Measurements from ENCODE around the gene ZBTB20. TPM values are rescaled to one million over a fixed set of nuclear protein-coding genes. Genes with fewer than 3 reads are reported as not detected.

The ZBTB20 gene
- total RNA-seq, 1 experiment from 2014 or later, result 1.6 TPM

DNA sequence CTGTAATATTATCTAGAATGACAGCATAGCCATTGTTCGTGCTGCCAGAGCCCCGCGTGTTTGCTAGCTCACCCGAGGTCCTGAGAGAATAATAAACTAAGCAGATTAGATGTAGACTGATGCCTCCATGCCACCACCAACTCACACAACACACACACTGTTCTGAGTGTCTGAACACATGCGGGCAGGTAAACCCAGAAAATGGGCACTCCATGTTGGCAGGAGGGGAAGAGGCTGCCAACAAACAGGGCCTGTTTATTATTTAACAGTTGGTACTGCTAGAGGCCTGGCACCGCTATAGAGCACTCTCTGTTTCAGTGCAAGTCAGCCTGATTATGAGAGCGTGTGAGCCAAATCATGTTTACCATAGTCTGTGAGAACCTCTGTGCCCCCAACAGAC lies 299.0 kb downstream of the ZBTB20 start:
- Histone ChIP-seq H4K20me1 (ENCODE audit: insufficient read depth, low read depth, low read length) (no peaks in the 10 kb centered on the region), H3K27ac (ENCODE audit: low read length) (no peak overlapping the region), H3K9me3 (ENCODE audit: low read length) (no peaks in the 10 kb centered on the region), H3K36me3 (ENCODE audit: insufficient read depth, low read length) (no peaks in the 10 kb centered on the region), H3K4me3 (ENCODE audit: low read length) (no peak overlapping the region), H3K79me2 (ENCODE audit: low read length) (no peaks in the 10 kb centered on the region), H3K9ac (ENCODE audit: low read length) (no peak overlapping the region), H3K4me1 (ENCODE audit: low read length) (no peaks in the 10 kb centered on the region), H3K27me3 (ENCODE audit: low read length) (no peaks in the 10 kb centered on the region), H3K4me2 (ENCODE audit: low read depth, low read length, poor library complexity, severe bottlenecking) (no peak overlapping the region), H3K9me2 (replicated peaks; ENCODE audit: insufficient read depth, low read length) (no peaks in the 10 kb centered on the region), H2AFZ (ENCODE audit: low read length) (no peak overlapping the region)
- DNase-seq, result no peak

DNA sequence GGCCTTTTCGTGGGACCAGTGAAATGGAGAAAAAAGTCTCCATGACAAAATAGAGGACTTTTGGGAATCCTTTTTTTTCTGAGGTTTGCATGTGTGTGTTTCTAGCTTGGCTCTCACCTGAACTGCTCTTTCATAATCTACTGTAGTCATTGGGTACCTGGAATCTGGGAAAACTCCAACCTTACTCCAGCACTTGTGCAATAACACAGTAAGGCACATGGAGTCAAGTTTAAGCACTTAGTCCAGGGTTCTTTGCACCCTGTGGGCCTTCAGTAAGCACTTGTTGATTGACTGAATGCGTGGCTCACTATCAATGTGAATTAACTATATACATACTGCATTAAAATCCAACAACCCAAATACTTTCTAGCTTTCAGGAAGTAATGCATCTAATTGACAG lies 299.5 kb downstream of the ZBTB20 start:
- DNase-seq, result no peak
- Histone ChIP-seq H3K79me2 (ENCODE audit: low read length) (no peaks in the 10 kb centered on the region), H3K9me3 (ENCODE audit: low read length) (no peaks in the 10 kb centered on the region), H3K4me1 (ENCODE audit: low read length) (no peaks in the 10 kb centered on the region), H3K9ac (ENCODE audit: low read length) (no peak overlapping the region), H3K4me2 (ENCODE audit: low read depth, low read length, poor library complexity, severe bottlenecking) (no peak overlapping the region), H2AFZ (ENCODE audit: low read length) (no peak overlapping the region), H3K27me3 (ENCODE audit: low read length) (no peaks in the 10 kb centered on the region), H3K4me3 (ENCODE audit: low read length) (no peak overlapping the region), H3K9me2 (replicated peaks; ENCODE audit: insufficient read depth, low read length) (no peaks in the 10 kb centered on the region), H3K27ac (ENCODE audit: low read length) (no peak overlapping the region), H3K36me3 (ENCODE audit: insufficient read depth, low read length) (no peaks in the 10 kb centered on the region), H4K20me1 (ENCODE audit: insufficient read depth, low read depth, low read length) (no peaks in the 10 kb centered on the region)

DNA sequence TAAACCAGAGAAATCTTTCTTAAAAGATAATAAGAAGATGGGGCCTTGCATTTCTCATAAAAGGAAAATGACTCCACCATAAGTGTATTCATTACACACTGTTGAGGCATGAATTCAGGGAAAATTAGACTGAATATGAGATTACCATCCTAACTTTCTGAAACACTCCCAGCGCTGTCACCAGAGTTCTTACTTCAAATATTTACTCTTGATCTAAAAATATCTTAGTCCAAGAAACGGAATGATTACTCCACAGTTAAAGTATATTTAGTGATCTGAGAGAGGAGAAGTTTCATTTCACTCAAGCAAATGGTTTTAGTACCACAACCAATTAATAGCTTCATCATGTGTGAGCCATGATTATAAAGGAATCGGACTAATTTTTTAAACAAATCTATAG lies 300.3 kb downstream of the ZBTB20 start:
- Histone ChIP-seq H3K36me3 (ENCODE audit: insufficient read depth, low read length) (no peaks in the 10 kb centered on the region), H3K27me3 (ENCODE audit: low read length) (no peaks in the 10 kb centered on the region), H3K4me3 (ENCODE audit: low read length) (no peak overlapping the region), H3K27ac (ENCODE audit: low read length) (no peak overlapping the region), H4K20me1 (ENCODE audit: insufficient read depth, low read depth, low read length) (no peaks in the 10 kb centered on the region), H3K4me1 (ENCODE audit: low read length) (no peaks in the 10 kb centered on the region), H3K9me2 (replicated peaks; ENCODE audit: insufficient read depth, low read length) (no peaks in the 10 kb centered on the region), H3K9ac (ENCODE audit: low read length) (no peak overlapping the region), H3K79me2 (ENCODE audit: low read length) (no peaks in the 10 kb centered on the region), H2AFZ (ENCODE audit: low read length) (no peak overlapping the region), H3K9me3 (ENCODE audit: low read length) (no peaks in the 10 kb centered on the region), H3K4me2 (ENCODE audit: low read depth, low read length, poor library complexity, severe bottlenecking) (no peak overlapping the region)
- no peak for DNase-seq

DNA sequence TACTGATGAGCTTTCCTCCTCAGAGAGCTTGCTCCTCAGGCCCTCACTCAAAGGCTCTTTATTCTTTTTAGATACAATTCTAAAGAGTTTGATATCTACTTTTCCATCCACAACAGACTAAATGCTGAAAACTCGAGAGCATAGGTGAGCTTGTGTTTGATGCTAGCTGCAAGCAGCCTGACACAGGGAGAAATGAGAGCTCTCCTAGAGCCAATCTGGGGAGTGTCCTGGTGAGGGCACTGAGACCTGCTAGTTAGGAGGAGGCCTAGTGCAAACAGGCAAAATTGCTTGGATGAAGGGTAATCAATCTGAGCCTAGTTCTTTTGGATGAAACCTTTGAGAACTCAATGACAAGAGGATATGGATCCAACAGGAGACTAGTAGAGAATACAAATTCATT lies 300.8 kb downstream of the ZBTB20 start:
- no peak for DNase-seq
- no peaks in the 10 kb centered on the region for H3K9me2 ChIP-seq (replicated peaks; ENCODE audit: insufficient read depth, low read length)
- no peak overlapping the region for H3K4me2 ChIP-seq (ENCODE audit: low read depth, low read length, poor library complexity, severe bottlenecking)
- H2AFZ ChIP-seq (ENCODE audit: low read length), result no peak overlapping the region
- no peak overlapping the region for H3K27ac ChIP-seq (ENCODE audit: low read length)
- no peaks in the 10 kb centered on the region for H3K9me3 ChIP-seq (ENCODE audit: low read length)
- no peaks in the 10 kb centered on the region for H3K79me2 ChIP-seq (ENCODE audit: low read length)
- no peaks in the 10 kb centered on the region for H3K27me3 ChIP-seq (ENCODE audit: low read length)
- H3K9ac ChIP-seq (ENCODE audit: low read length), result no peak overlapping the region
- H3K4me3 ChIP-seq (ENCODE audit: low read length), result no peak overlapping the region
- no peaks in the 10 kb centered on the region for H4K20me1 ChIP-seq (ENCODE audit: insufficient read depth, low read depth, low read length)
- H3K36me3 ChIP-seq (ENCODE audit: insufficient read depth, low read length), result no peaks in the 10 kb centered on the region
- no peaks in the 10 kb centered on the region for H3K4me1 ChIP-seq (ENCODE audit: low read length)

DNA sequence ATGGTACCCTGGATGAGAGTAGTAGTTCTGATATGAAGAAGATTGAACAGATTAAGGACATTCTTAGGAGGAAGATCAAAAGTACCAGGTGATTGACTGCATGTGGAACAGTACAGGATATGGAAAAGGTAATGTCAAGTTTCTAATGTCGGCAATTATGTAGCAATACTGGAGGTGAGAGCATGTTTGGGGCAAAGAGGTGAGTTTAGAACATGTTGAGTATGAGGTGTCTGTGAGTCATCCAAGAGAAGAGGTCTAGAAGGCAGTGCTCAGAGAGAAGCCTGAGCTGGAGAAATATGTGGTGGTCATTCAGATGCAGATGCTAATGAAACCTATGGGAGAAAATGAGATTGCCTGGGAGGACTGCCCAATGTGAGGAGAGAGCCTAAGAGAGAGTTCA lies 305.6 kb downstream of the ZBTB20 start:
- Histone ChIP-seq H3K9ac (ENCODE audit: low read length) (no peak overlapping the region), H3K4me3 (ENCODE audit: low read length) (no peak overlapping the region), H3K4me2 (ENCODE audit: low read depth, low read length, poor library complexity, severe bottlenecking) (no peak overlapping the region), H3K36me3 (ENCODE audit: insufficient read depth, low read length) (no peaks in the 10 kb centered on the region), H3K4me1 (ENCODE audit: low read length) (no peaks in the 10 kb centered on the region), H3K9me3 (ENCODE audit: low read length) (no peaks in the 10 kb centered on the region), H3K79me2 (ENCODE audit: low read length) (no peaks in the 10 kb centered on the region), H4K20me1 (ENCODE audit: insufficient read depth, low read depth, low read length) (no peaks in the 10 kb centered on the region), H3K27ac (ENCODE audit: low read length) (no peak overlapping the region), H2AFZ (ENCODE audit: low read length) (no peak overlapping the region), H3K27me3 (ENCODE audit: low read length) (no peaks in the 10 kb centered on the region), H3K9me2 (replicated peaks; ENCODE audit: insufficient read depth, low read length) (no peaks in the 10 kb centered on the region)
- DNase-seq, result no peak

DNA sequence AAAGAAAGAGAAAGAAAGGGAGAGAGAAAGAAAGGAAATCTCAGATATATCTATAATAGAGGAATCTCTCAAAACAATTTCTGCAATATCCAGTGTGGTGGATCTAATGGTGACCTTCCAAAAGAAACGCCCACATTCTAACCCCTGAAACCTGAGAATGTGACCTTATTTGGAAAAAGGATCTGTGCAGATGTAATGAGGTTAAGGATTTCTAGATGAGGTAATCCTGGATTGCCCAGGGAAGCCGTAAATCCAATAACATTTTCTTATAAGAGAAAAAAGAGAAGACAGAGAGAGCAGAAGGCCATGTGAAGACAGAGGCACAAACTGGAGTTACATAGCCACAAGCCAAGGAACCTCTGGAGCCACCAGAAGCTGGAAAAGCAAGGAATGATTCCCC lies 307.6 kb downstream of the ZBTB20 start:
- Histone ChIP-seq H3K36me3 (ENCODE audit: insufficient read depth, low read length) (no peaks in the 10 kb centered on the region), H3K27ac (ENCODE audit: low read length) (no peak overlapping the region), H3K9ac (ENCODE audit: low read length) (no peak overlapping the region), H3K79me2 (ENCODE audit: low read length) (no peaks in the 10 kb centered on the region), H3K4me3 (ENCODE audit: low read length) (no peak overlapping the region), H3K4me2 (ENCODE audit: low read depth, low read length, poor library complexity, severe bottlenecking) (no peak overlapping the region), H3K9me3 (ENCODE audit: low read length) (no peaks in the 10 kb centered on the region), H3K9me2 (replicated peaks; ENCODE audit: insufficient read depth, low read length) (no peaks in the 10 kb centered on the region), H3K4me1 (ENCODE audit: low read length) (no peaks in the 10 kb centered on the region), H2AFZ (ENCODE audit: low read length) (no peak overlapping the region), H3K27me3 (ENCODE audit: low read length) (no peaks in the 10 kb centered on the region), H4K20me1 (ENCODE audit: insufficient read depth, low read depth, low read length) (no peaks in the 10 kb centered on the region)
- DNase-seq, result no peak

GRCh38 chr3:114838025-114838424 lies 309.1 kb downstream of the ZBTB20 start:
- Histone ChIP-seq H3K79me2 (ENCODE audit: low read length) (no peaks in the 10 kb centered on the region), H2AFZ (ENCODE audit: low read length) (no peak overlapping the region), H3K27me3 (ENCODE audit: low read length) (no peaks in the 10 kb centered on the region), H3K4me3 (ENCODE audit: low read length) (no peak overlapping the region), H3K4me2 (ENCODE audit: low read depth, low read length, poor library complexity, severe bottlenecking) (no peak overlapping the region), H3K36me3 (ENCODE audit: insufficient read depth, low read length) (no peaks in the 10 kb centered on the region), H3K9ac (ENCODE audit: low read length) (no peak overlapping the region), H4K20me1 (ENCODE audit: insufficient read depth, low read depth, low read length) (no peaks in the 10 kb centered on the region), H3K27ac (ENCODE audit: low read length) (no peak overlapping the region), H3K9me2 (replicated peaks; ENCODE audit: insufficient read depth, low read length) (no peaks in the 10 kb centered on the region), H3K4me1 (ENCODE audit: low read length) (no peaks in the 10 kb centered on the region), H3K9me3 (ENCODE audit: low read length) (no peaks in the 10 kb centered on the region)
- no peak for DNase-seq

DNA sequence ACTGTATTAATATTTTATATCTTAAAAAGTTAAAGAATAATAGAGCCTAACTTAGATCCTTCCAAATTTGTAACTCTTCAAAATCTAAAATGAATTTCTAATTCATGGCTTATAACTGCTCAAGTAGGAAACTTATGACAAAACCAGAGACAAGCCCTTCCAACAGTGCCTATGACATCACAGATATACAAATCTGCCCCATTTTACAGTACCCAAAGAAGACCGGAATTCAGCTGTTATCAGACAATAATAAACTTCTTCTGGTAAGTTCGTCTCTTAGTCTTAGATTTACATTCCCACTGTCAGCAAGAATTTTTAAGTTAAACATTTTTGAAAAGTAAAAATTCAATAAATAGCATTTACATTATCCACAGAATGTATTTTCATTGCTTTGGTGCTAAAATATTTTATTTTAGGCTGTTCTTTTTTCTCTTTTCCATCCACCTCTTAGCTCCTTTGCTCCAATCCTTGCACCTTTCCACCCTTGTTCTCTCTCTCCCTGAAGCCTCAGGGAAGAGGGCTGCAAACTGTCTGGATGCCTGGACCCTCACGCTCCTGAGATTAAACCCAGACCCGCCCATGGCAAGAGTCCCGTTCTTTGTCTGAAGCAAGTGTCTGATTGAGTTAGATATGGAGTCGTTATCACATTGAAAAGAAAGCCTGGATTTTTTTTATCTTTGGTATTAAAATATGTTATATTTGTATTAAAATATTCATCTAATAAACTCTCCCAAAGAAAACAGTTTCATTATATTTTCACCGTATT lies 312.7 kb downstream of the ZBTB20 start:
- Histone ChIP-seq H3K79me2 (ENCODE audit: low read length) (no peaks in the 10 kb centered on the region), H3K36me3 (ENCODE audit: insufficient read depth, low read length) (no peaks in the 10 kb centered on the region), H3K4me1 (ENCODE audit: low read length) (no peaks in the 10 kb centered on the region), H3K27ac (ENCODE audit: low read length) (no peak overlapping the region), H2AFZ (ENCODE audit: low read length) (no peak overlapping the region), H3K4me2 (ENCODE audit: low read depth, low read length, poor library complexity, severe bottlenecking) (no peak overlapping the region), H4K20me1 (ENCODE audit: insufficient read depth, low read depth, low read length) (no peaks in the 10 kb centered on the region), H3K27me3 (ENCODE audit: low read length) (no peaks in the 10 kb centered on the region), H3K9me2 (replicated peaks; ENCODE audit: insufficient read depth, low read length) (no peaks in the 10 kb centered on the region), H3K9me3 (ENCODE audit: low read length) (no peaks in the 10 kb centered on the region), H3K9ac (ENCODE audit: low read length) (no peak overlapping the region), H3K4me3 (ENCODE audit: low read length) (no peak overlapping the region)
- DNase-seq, result no peak

Measured in Karpas-422 (cell line).